ENCODE results near the gene HAUS2.

DNA sequence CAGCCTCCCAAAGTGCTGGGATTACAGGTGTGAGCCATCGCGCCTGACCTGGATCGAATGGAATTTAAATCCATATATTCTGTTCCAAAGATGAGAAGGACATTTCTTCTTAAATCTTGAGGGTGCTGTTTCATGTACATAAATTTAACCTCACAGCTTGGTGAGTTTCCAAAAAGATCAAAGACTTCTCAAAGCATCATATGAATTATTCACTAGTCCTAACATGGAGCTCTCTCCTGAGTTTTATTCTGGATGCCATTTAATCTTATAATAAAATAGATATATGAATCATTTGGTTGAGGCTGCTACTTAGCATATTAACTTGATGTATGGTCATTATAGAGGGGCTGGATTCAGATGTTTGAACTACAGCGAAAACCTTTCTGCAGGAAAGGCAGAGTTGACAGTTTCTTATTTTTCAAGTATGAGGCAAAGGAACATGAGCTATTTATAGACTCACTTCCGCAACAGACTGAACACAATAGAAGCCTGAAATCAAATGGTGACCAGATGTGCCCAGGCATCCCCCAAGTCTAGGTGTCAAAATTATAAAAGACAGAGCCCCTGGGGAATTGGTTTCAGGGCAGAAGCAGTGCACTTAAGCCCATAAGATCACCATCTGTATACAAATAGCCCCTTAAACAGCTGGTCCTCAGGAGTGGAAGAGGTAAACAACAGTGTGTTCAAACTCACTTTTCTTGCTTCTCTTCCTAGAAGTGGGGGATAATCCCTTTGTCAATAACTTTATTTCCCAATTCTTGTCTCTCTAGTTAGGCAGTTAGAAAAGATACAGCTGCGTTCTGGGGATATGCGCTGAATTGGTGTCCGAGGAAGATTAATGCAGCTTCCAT is 56.5 kb downstream of the HAUS2 start:
- TF ChIP-seq, protein P1, sequence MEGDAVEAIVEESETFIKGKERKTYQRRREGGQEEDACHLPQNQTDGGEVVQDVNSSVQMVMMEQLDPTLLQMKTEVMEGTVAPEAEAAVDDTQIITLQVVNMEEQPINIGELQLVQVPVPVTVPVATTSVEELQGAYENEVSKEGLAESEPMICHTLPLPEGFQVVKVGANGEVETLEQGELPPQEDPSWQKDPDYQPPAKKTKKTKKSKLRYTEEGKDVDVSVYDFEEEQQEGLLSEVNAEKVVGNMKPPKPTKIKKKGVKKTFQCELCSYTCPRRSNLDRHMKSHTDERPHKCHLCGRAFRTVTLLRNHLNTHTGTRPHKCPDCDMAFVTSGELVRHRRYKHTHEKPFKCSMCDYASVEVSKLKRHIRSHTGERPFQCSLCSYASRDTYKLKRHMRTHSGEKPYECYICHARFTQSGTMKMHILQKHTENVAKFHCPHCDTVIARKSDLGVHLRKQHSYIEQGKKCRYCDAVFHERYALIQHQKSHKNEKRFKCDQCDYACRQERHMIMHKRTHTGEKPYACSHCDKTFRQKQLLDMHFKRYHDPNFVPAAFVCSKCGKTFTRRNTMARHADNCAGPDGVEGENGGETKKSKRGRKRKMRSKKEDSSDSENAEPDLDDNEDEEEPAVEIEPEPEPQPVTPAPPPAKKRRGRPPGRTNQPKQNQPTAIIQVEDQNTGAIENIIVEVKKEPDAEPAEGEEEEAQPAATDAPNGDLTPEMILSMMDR (IDR thresholded peaks at IDR 0.05; ENCODE audit: poor library complexity, severe bottlenecking), result no peak
- no peak for TF ChIP-seq EZH2 (IDR thresholded peaks at IDR 0.05; ENCODE audit: borderline replicate concordance, insufficient read depth, low read length, poor library complexity, severe bottlenecking)

All from neural cell (in vitro differentiated cells).